Stimulated activated CD8-positive, alpha-beta memory T cell treated with anti-CD3 and anti-CD28 coated beads, Interleukin-4, amount 100 ng/mL, for 48 hours (primary cell): ENCODE measurements around the gene TBPL1.
"Not testable (repeated sequence)": the region's sequence is repeated elsewhere in the genome, so short reads cannot be mapped to it uniquely, and the experiment has no call there.

Experiments used
- DNase-seq: peaks from one replicate; pipeline ENCODE4 v3.0.0-alpha.2; 2020

Gene TBPL1

GRCh38 chr6:133952815-133953633, at the start of gene TBPL1:
TBPL1 (plus strand) TSS chr6:133953224; CDS start chr6:133980126, 26,902 bp downstream.
- DNase-seq, result peak; percentile 93

- DNase-seq, result no peak
Measured at GRCh38 chr6:133903855-133904254, 49.2 kb upstream of the TBPL1 start.

GRCh38 chr6:133906050-133906449, 47.0 kb upstream of the TBPL1 start:
- DNase-seq, result no peak

DNA sequence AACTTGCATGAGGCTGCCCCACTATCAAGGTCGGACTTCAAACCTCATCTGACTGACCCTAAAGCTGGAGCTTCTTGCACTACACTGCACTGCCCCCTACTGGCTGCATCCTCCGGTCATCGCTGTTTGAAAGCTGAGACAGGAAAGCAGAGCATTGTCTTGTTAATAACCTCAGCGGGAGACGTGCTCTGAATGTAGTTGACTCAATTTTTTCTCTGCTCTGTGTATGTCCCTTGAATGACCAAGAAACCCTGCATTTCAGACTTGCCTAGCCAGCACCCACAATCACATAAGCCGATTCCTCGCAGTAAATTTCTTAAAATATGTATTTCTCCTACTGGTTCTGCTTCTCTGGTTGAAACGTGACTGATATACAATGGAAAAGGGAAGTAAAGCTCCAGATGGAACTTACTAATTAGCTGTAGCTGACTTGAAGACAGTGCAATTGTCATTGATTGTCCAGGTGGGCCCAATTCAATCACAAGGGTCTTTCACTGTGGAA, 36.3 kb upstream of the TBPL1 start:
- peak; percentile 95 for DNase-seq

DNA sequence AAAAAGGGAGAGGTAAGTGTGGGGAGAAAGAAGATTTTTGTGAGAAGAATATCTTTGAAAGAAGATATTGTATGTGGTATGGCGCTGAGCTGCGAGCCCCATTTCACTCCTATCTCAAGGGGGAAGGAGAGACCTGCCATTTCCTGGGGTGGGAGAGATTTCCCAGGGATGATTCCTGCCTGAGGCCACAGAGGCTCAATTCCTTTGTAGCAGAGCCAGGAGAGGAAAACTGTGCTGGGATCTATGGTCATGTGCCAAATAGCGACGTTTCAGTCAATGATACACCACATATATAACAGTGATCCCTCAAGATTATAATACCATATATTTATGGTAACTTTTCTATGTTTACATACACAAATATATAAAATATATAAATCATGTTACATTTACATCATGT, 35.2 kb upstream of the TBPL1 start:
- no peak for DNase-seq

DNA sequence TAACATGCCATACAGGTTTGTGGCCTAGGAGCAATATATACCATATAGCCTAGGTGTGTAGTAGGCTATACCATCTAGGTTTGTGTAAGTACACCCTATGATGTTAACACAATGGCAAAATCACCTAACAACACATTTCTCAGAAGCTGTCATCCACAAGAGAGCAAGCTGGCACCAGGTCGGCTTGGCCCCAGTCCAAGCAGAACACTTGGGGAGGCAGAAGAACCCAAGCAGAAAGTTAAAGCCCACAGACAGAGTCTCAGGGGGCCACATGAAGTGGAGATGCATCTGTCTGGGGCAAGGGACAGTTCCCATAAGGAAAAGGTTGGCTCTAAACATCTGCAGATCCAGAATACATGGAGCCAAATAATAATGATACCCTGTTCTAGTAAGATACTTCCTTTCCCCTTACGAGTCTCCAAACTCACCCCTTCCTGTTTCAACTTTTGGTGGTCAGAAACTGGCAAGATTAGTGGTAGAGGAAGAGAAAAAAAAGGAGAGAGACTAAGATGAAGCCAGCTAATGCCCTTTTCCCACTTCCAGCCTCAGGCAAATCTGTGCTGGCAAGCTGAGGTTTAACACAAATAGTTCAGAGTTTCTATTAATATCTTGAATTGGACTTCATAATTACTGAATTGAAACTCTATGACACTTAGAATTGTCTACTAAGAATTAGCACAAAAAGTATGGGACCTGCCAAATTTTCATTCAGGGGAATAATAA, 34.7 kb upstream of the TBPL1 start:
- no peak for DNase-seq

- no peak for DNase-seq
Measured at GRCh38 chr6:133919362-133919761, 33.7 kb upstream of the TBPL1 start.

DNA sequence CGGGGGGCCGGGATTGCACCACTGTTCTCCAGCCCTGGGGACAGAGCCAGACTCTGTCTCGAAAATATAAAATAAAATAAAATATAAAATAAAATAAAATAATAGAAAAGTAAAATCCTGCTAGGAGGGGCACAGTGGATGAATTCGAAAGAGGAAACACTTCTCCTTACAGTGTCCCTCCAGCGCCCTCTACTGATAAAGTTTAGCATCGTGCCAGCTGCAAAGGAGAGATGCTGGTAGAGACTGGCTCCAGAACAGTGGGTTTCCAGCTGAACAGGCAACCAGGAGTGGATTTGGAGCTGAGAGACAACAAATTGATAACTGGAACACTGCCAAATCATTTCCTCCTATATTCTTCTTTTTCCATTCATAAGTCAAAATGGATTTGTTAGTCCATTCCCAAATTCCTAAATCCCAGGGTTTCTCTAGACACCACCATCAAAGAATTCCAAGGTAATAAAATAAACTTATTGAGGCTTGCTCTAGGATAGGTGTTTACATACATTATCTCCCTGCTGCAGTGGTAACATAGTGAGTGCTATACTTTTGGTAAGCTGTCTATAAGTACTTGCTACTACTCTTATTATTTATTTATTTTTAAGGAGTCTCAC, 31.7 kb upstream of the TBPL1 start:
- peak; percentile 87 for DNase-seq

GRCh38 chr6:133923938-133924593, 29.0 kb upstream of the TBPL1 start:
- peak; percentile 54 for DNase-seq

- not testable (repeated sequence) for DNase-seq
Measured at GRCh38 chr6:133931221-133931620, 21.8 kb upstream of the TBPL1 start.

GRCh38 chr6:133936352-133936751, 16.7 kb upstream of the TBPL1 start:
- not testable (repeated sequence) for DNase-seq

- no peak for DNase-seq
Measured at GRCh38 chr6:133937909-133938308, 15.1 kb upstream of the TBPL1 start.

DNA sequence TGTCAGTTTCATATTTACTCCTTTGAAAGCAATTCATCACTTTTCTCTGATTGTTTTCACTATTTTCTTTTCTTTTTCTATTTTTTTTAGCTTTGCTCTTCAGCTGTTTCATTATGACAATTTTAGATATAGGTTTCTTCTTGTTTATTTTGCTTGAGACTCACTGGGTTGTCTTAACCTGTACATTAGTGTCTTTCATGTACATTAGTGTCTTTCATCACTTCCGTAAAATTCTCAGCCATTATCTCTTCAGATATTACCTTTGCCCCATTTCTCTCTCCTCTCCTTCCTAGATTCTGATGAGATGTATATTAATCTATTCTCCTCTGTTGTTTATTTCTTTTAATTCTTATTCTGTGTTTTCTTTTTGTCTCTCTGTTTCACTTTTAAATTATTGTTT, 14.5 kb upstream of the TBPL1 start:
- DNase-seq, result no peak

DNA sequence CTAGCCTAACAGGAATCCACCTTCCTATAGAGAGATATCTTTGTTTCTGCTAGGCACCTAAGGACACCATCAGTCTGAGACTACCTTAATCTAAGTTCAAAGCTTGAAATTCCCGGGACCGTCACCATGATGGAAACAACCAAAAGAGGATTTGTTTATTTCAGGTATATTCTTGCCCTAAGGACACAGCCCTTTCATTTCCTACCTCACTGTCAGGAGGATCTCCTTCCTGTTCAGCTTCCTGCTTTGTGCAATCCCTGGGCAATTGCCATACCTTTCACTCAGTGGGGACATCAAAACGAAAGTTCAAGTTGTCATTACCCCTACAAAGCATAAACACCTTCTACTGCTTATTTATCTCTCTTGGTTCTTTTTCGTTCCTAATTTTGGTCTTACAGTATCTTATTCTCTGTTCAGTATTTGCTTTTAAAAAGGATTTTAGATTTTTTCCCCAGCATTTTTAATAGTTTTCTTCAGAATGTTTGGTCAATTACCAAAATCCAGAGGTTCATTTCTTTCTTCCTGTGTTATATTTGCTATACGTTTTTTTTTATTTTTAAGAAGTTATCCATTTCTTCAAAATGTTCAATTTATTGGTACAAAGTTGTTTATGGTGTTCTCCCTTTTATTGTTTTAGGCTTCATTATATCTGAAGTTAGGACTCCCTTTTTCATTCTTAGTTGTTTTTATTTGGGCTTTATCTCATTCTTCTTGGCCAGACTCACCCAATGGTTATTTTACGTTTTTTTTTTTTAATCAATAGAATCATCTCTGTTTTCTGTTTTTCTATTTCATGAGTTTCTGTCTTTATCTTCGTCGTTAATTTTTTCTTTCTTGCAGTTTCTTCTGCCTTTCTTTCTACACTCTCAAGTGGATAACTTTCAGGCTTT, 13.0 kb upstream of the TBPL1 start:
- DNase-seq, result no peak

DNA sequence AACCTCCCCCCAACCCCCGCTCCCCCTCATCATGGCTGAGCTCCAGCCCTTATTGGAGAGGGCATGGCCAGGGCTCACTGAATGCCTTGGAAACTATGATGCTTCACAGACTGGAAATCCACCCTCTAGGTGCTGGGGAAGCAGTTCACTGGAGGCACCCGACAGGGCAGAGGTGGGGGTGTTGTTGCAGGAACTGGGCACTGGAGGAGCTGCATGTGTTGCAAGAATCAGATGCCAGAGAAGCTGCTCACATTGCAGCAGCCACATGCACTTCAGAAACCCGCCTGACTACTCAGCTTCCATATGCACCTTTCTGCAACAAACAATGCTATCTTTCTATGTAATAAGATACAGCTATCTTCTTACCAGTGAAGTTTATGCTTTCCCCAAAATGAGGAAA, 7.9 kb upstream of the TBPL1 start:
- no peak for DNase-seq

- DNase-seq, result no peak
Measured at GRCh38 chr6:133947302-133947900, 5.6 kb upstream of the TBPL1 start.

DNA sequence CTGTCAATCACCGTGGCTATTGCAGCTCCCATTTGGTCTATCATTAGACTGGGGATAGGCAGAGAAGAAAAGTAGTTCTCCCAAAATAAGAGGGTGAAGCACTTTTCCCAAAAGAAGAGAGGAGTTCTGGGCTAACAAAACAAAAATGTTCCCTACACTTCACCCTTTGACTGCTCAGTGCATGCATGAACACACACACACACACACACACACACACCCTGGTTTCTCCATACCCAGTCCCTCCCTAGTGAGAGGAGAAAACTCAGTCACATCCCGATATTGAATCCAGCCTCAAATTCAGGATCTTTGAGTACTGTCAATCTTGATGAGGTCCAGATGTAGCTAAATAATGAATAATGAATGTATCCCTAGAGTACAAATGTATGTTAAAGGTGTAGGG, 4.6 kb upstream of the TBPL1 start:
- no peak for DNase-seq

DNA sequence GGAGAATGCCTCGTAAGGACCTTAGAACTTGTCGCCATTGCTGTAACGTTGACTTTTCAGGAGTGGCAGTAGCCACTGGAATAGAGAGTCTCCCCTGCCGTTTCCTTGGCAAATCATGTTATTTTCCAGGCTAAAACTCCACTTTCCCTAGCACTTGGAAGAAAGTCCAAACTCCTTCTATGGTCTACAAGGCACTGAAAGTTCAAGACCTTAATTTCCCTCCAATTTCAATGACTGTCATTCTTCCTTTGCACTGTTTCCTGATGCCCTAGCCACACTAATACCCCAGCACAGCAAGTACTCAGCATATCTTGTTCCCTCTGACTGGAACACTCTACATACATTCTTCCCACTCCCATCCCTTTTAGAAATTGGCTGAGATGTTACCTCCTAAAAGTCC, 1.8 kb upstream of the TBPL1 start:
- no peak for DNase-seq

DNA sequence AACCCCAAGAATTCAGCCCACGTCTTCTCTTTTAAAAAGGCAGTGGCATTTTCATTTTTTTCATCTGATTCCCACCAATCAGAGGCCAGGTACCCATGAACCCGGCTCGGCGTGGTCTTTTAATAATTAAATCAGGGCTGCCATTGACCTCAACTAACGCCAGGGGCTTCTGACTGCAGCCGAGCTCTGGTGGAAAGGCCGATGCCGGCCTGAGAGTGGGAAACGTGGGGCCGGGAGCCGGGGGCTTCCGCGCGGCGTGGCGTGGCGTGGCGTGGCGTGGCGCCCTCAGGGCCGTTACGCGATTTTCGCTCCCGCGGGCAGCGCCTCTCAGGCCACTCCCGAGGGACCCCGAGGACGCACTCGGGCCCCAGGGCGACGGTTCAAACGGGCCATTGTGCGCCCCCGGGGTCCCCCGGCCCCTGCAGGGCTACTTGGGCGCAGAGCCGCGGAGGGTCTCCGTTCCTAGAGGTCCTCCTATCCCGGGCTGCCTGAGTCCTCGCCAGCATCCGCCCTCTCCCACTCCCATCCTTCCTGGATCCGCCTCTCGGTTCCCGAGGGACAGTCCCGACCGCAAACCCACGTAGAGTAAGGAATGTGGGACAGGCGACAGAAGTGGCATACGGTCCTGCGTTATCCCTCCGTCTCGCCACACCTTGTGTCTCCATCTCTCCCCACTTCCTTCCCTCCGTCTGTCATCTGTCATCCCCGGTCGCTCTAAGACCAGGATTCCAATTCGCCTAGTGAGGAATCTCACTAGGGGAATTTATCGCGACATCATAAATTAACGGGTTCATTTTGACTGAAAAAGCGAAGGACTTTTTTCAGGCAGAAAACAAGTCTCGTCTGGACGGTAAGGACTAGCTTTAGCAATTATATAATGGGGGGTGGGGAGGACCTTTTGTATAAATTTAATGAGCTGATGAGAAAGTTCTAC, 876 bp upstream of the TBPL1 start:
- DNase-seq, result peak; percentile 56

GRCh38 chr6:133953634-133954415, 801 bp downstream of the TBPL1 start:
- DNase-seq, result no peak
